Stimulated activated effector memory CD8-positive, alpha-beta T cell treated with anti-CD3 and anti-CD28 coated beads, Interleukin-12 subunit alpha, Interleukin-12 subunit beta, amount 100 ng/mL, for 72 hours (primary cell): ENCODE results near the gene FXYD1.

ENCODE experiments used
- ATAC-seq: fragments of 150-1000 bp; cut with Tn5 transposase; 2 replicates; pipeline ENCODE4 v1.10.0; 2021
- DNase-seq, 2 donors: peaks; one replicate each; pipeline ENCODE4 v3.0.0; 2021 to 2022; ENCODE audit warnings: low spot score in 2 of 2
- H3K27ac Mint-ChIP-seq: one replicate; pipeline ENCODE4 v1.8.0; 2022; ENCODE audit warnings: mild to moderate bottlenecking, mixed read lengths
- H3K36me3 Mint-ChIP-seq: one replicate; pipeline ENCODE4 v1.8.0; 2022; ENCODE audit warnings: mild to moderate bottlenecking, mixed read lengths
- H3K4me1 Mint-ChIP-seq: one replicate; pipeline ENCODE4 v1.8.0; 2022; ENCODE audit warnings: mixed read lengths
- H3K4me3 Mint-ChIP-seq: one replicate; pipeline ENCODE4 v1.8.0; 2022; ENCODE audit warnings: mild to moderate bottlenecking, mixed read lengths
- H3K9me3 Mint-ChIP-seq: one replicate; pipeline ENCODE4 v1.8.0; 2022; ENCODE audit warnings: mixed read lengths

FXYD1 gene

DNA sequence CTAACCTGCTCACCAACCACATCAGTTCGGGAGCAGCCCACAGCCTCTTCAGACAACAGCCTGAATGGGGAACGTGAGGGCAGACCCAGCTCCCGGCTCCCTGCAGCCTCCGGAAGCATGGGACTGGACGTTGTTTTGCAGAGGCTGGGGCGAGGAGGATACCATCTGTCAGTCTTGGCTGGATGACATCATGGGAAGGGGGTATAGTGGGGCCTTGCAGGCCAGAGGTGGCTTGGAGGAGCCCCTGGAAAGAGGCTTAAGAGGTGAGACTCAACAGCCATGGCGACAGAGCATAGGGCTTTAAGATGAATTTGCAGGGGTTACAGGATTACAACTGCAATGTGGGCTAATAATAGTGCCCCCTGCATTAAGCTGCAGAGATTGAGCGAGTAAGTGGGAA lies 21.5 kb upstream of the FXYD1 start:
- DNase-seq (no peak), ATAC-seq (no peak)
- Mint-ChIP-seq H3K27ac (no peak overlapping the region), H3K4me3 (no peak overlapping the region), H3K4me1 (peaks cover 8% of the 10 kb centered on the region), H3K36me3 (no peaks in the 10 kb centered on the region), H3K9me3 (no peaks in the 10 kb centered on the region)

DNA sequence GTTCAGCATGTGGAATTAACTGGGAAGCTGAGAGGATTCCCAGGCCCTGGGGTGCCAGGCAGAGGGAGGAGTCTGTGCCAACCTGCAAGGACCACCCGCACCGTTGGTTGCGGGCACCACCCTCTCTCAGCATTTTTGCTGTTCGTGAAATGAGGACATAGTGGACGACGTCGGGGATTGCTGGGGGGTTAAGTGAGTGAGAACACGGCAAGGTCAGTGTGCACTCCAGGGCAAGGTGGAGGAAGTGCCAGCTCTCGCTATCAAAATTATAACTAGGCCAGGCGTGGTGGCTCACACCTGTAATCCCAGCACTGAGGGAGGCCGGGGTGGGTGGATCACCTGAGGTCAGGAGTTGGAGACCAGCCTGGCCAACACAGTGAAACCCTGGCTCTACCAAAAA lies 20.8 kb upstream of the FXYD1 start:
- ATAC-seq = no peak
- no peak overlapping the region for H3K4me3 Mint-ChIP-seq
- no peaks in the 10 kb centered on the region for H3K9me3 Mint-ChIP-seq
- peaks cover 8% of the 10 kb centered on the region for H3K4me1 Mint-ChIP-seq
- no peak overlapping the region for H3K27ac Mint-ChIP-seq
- no peaks in the 10 kb centered on the region for H3K36me3 Mint-ChIP-seq
- DNase-seq = no peak

DNA sequence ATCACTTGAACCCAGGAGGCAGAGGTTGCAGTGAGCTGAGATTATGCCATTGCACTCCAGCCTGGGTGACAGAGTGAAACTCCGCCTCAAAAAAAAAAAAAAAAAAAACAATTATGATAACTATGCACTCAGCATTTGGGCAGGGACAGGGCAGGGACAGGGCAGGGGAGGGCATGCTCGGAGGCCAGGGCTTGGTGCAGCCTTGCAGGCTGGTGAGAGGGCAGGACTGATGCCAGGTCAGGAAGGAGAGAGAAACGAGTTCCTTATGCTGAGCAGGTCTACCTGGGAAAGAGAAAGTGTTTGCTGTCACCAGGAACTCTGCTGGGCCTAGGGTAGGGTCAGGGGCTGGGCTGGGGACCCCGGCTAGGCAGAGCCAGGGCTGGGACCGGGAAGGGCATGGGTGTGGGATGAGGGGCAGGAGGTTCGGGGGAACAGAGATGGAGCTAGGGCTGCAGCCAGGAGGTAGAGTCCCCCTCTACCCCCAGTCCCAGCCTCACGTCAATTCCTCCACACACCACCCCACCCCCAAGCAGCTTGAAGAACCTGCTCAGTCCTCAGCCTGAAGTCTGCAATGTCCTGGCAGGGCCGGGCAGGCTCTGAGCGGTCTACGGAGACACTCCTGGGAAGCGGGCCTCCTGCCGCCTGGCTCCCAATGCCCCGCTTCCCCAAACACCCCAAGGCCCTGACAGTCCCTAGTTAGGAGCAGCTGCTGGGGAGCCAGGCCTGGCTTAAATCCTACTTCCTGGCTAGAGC lies 20.2 kb upstream of the FXYD1 start:
- Mint-ChIP-seq H3K4me3 (no peak overlapping the region), H3K27ac (no peak overlapping the region), H3K4me1 (peaks cover 8% of the 10 kb centered on the region), H3K36me3 (no peaks in the 10 kb centered on the region), H3K9me3 (no peaks in the 10 kb centered on the region)
- ATAC-seq = no peak
- no peak for DNase-seq

DNA sequence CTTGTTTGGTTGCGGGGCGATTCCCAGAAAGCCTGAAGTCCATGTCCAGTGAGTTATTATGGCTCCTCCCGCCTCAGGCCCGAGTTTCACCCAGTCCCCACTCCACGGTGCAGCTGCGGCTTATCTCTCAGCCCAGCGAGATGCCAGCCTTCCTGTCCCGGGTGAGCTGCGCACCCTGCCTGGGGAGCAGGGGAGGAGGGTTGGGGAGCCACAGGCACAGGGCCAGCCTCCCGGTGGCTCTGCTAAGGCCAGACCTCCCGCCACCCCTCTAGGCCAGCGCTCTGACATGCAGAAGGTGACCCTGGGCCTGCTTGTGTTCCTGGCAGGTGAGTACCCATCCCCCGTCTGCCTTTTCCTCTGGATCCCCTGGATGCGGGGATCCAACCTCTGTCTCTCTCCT lies 19.5 kb upstream of the FXYD1 start:
- ATAC-seq = no peak
- H3K4me1 Mint-ChIP-seq = peaks cover 12% of the 10 kb centered on the region
- no peaks in the 10 kb centered on the region for H3K36me3 Mint-ChIP-seq
- H3K4me3 Mint-ChIP-seq = no peak overlapping the region
- no peaks in the 10 kb centered on the region for H3K9me3 Mint-ChIP-seq
- H3K27ac Mint-ChIP-seq = no peak overlapping the region
- no peak for DNase-seq

DNA sequence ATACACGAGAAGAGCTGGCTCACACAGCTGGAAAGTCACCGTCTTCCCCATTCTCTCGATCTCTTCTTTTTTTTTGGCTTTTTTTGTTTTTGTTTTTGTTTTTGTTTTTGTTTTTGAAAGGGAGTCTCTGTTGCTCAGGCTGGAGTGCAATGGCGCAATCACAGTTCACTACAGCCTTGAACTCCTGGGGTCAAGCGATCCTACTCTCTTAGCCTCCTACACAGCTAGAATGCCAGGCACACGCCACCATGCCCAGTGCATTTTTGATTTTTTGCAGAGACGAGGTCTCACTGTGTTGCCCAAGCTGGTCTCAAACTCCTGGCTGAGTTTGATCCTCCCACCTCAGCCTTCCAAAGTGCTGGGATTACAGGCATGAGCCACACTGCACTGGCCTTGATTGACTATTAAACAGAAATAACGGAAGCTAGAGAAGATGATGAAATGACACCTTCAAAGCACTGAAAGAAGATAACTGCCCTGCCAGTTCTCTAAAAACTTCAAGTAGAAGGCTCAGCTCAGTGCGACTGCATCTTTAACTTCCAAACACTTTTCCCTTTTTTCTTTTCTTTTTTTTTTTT lies 19.0 kb upstream of the FXYD1 start:
- Mint-ChIP-seq H3K9me3 (no peaks in the 10 kb centered on the region), H3K4me1 (peaks cover 14% of the 10 kb centered on the region), H3K36me3 (peaks cover 3% of the 10 kb centered on the region), H3K27ac (no peak overlapping the region), H3K4me3 (no peak overlapping the region)
- ATAC-seq = no peak
- DNase-seq = no peak

DNA sequence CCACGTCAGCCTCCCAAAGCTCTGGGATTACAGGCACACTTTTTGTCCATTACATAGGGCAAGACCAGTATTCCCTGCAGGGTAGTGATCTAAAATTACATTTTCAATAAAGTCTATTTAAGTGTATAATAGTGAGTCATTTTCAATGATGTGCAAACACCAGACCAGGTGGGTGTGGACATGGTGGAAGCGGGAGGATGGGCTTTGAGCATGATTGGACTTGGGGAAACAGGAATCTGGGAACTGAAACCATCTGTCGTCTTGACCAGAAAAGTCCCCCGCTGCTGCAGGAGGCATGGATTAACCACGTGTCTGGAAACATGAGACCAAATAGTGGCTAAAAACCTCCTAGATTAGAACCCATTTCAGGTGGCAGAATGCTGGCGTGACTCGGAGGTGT lies 18.1 kb upstream of the FXYD1 start:
- DNase-seq (no peak), ATAC-seq (no peak)
- peaks cover 12% of the 10 kb centered on the region for H3K4me1 Mint-ChIP-seq
- peaks cover 8% of the 10 kb centered on the region for H3K36me3 Mint-ChIP-seq
- no peak overlapping the region for H3K27ac Mint-ChIP-seq
- H3K9me3 Mint-ChIP-seq = no peaks in the 10 kb centered on the region
- no peak overlapping the region for H3K4me3 Mint-ChIP-seq

DNA sequence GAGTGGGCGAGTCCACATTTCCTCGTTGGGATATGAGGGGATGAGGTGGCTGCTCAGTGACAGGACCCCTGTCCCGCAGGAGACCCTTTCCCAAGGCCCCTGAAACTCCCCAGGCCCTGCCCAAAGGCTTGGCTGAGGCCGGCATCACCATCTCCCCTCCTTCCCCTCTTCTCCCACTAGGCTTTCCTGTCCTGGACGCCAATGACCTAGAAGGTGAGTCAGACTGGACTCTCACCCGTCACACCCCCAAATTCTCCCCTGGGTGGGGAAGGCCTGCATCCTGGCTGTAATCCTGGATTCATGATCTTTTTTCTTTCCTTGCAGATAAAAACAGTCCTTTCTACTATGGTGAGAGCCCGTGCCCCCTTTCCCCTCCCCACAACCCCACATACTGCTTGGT lies 17.7 kb upstream of the FXYD1 start:
- Mint-ChIP-seq H3K27ac (no peak overlapping the region), H3K4me1 (peaks cover 16% of the 10 kb centered on the region), H3K9me3 (no peaks in the 10 kb centered on the region), H3K4me3 (no peak overlapping the region), H3K36me3 (peaks cover 8% of the 10 kb centered on the region)
- ATAC-seq = no peak
- no peak for DNase-seq

DNA sequence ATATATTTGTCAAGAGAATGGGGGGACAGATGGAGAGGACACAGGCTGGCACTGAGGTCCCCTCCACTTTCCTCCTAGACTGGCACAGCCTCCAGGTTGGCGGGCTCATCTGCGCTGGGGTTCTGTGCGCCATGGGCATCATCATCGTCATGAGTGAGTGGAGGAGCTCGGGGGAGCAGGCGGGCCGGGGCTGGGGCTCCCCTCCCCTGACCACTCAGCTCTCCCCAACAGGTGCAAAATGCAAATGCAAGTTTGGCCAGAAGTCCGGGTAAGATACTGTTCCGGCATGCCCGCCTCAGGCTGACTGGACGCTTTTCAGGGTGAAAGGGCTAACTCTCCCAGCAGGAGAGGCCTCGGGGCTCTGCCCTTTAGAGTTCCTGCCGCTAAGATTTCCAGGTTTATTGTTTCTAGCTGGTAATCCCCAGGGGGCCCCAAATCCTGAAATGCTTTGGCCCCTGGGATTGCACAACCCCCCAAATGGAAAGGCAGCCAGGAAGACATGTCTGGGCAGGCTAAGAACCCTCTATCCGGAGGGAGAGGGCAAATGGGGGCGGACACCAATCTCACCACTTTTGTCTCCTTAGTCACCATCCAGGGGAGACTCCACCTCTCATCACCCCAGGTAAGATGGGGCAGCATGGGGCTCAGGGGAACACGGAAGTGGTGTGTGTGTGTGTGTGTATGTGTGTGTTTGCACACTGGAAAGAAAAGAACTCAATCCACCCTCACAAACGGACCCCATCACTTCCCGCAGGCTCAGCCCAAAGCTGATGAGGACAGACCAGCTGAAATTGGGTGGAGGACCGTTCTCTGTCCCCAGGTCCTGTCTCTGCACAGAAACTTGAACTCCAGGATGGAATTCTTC lies 15.7 kb upstream of the FXYD1 start:
- no peak for ATAC-seq
- H3K9me3 Mint-ChIP-seq = no peaks in the 10 kb centered on the region
- no peak overlapping the region for H3K4me3 Mint-ChIP-seq
- DNase-seq = no peak
- no peak overlapping the region for H3K27ac Mint-ChIP-seq
- H3K4me1 Mint-ChIP-seq = peaks cover 17% of the 10 kb centered on the region
- peaks cover 8% of the 10 kb centered on the region for H3K36me3 Mint-ChIP-seq

DNA sequence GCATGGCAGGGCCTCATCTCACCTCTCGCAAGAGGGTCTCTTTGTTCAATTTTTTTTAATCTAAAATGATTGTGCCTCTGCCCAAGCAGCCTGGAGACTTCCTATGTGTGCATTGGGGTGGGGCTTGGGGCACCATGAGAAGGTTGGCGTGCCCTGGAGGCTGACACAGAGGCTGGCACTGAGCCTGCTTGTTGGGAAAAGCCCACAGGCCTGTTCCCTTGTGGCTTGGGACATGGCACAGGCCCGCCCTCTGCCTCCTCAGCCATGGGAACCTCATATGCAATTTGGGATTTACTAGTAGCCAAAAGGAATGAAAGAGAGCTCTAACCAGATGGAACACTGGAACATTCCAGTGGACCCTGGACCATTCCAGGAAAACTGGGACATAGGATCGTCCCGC lies 15.1 kb upstream of the FXYD1 start:
- ATAC-seq = no peak
- no peak for DNase-seq
- peaks cover 8% of the 10 kb centered on the region for H3K36me3 Mint-ChIP-seq
- H3K4me3 Mint-ChIP-seq = peak overlapping the region; percentile 75
- H3K4me1 Mint-ChIP-seq = peaks cover 17% of the 10 kb centered on the region
- no peaks in the 10 kb centered on the region for H3K9me3 Mint-ChIP-seq
- no peak overlapping the region for H3K27ac Mint-ChIP-seq

DNA sequence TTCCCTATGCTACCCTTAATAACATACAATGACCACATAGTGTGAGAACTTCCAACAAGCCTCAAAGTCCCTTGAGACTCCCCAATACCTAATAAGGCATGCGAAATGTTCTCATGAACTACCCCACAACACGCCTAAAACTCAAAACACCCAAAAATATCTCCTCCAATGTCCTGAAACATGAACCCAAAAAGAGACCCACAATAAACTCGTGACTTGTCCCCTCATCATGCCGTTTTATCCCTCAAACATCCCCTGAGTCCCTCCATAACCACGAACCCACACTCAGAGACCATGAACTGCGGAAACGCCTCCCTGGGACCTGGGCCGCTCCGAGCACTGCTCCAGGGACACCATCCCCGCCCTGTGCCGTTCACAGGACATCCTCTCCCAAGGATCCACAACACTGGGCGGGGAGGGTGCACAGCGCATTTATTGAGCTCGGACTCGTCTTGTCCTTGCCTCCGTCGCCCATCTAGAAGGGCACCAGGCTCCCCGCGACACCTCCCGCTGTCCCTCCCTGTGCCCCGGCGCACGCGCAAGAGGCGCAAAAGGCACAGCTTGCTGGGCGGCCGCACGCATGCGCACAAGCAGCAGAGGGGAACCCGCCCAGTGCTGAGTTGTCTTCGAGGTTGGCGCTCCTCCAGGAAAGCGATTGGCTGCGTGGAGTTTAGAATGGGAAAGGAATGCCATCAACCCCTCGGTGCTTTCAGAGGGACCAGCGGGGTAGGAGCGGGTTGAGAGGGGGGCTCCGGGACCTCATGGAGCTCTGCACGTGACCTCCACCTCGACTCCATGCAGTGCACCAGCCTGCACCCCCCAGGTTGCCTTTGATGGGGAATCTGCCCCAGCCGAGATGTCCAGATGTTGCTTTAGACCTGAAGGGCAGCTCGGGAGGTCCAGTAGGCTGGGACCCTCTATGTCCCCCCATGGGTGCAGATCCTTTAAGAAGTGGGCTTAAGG lies 14.2 kb upstream of the FXYD1 start:
- H3K4me3 Mint-ChIP-seq = peak overlapping the region; percentile 75
- peak overlapping the region; percentile 90 for H3K27ac Mint-ChIP-seq
- peaks cover 8% of the 10 kb centered on the region for H3K36me3 Mint-ChIP-seq
- peaks cover 17% of the 10 kb centered on the region for H3K4me1 Mint-ChIP-seq
- peak; percentile 75 to 90 for DNase-seq
- no peaks in the 10 kb centered on the region for H3K9me3 Mint-ChIP-seq
- ATAC-seq = peak; percentile 92

DNA sequence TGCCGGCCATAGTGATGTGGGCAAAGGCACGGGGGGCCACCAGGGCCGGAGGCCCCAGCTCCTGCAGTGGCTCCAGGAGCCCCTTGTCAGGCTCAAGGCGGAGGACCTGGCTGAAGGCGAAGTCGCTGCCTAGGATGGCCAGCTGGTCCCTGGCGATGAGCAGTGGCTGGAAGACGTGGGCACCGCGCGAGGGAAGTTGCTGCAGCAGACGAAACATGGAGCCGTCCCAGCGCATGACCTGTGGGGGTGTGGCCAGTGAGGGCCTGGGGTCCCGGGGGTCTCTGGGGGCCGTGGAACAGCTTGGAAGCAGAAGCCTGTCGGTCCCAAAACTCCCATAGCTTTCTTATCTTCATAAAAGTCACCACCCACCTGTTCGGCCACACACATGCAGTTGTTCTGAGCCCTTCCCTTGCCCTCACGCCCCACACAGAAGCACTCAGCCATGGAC lies 13.3 kb upstream of the FXYD1 start:
- no peaks in the 10 kb centered on the region for H3K9me3 Mint-ChIP-seq
- H3K36me3 Mint-ChIP-seq = peaks cover 8% of the 10 kb centered on the region
- no peak overlapping the region for H3K4me3 Mint-ChIP-seq
- H3K4me1 Mint-ChIP-seq = peaks cover 17% of the 10 kb centered on the region
- ATAC-seq = no peak
- no peak for DNase-seq
- H3K27ac Mint-ChIP-seq = no peak overlapping the region

DNA sequence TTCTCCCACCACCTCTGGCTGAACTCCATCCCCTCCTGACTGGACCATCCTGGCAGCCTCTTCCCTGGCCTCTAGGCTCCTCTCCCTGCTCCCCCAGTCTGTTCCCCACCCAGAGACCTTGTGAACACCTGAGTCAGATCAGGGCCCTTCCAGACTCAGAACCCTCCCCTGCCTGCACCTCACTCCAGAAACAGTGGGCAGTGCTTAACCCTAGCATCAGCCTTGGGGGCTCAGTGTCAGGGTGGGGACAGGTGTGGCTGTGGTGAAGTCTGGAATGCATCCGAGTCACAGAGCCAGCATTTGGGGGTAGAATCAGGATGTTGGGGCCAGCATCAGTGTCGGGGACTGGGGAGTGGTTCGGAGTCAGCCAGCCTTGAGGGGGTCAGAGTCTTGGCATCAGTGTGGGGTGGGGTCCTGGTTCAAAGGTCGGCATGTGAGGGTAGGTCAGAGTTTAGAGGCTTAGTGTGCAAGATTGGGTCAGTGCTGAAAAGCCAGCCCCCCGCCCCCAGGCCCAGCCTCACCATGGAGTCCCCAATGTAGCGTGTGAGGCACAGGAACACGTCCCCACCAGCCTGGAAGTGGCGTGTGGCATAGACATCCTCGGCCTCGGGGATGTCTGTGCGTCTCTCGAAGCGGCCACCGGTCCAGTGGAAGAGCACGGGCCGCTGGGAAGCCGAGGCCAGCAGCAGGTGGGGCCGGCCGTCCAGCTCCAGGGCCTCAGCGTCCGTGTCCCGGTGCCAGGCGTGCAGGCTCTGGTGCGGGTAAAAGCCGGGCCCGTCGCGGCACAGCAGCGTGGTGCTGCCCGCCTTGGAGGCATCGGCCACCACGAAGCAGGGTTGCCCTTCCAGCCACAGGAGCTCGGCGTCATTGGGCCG lies 12.6 kb upstream of the FXYD1 start:
- no peak overlapping the region for H3K4me3 Mint-ChIP-seq
- peaks cover 17% of the 10 kb centered on the region for H3K4me1 Mint-ChIP-seq
- H3K27ac Mint-ChIP-seq = no peak overlapping the region
- no peaks in the 10 kb centered on the region for H3K9me3 Mint-ChIP-seq
- no peak for ATAC-seq
- DNase-seq = no peak
- peaks cover 8% of the 10 kb centered on the region for H3K36me3 Mint-ChIP-seq

DNA sequence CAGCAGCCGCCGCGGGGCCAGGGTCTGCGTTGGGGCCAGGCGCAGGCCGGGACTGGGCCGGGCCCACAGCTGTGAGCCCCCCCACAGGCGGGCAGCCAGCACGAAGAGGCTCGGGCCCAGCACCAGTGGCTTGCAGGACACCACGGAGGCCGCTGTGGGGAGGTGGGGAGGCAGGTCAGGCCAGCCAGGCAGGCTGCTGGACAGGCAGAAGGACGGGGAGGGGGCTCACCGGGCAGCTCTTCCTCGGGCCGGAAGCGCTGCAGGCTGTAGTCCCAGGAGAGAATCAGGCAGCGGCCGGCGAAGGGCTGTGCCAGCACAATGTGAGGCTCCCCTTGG lies 12.0 kb upstream of the FXYD1 start:
- H3K4me3 Mint-ChIP-seq = no peak overlapping the region
- peaks cover 17% of the 10 kb centered on the region for H3K4me1 Mint-ChIP-seq
- no peaks in the 10 kb centered on the region for H3K9me3 Mint-ChIP-seq
- no peak for ATAC-seq
- H3K27ac Mint-ChIP-seq = no peak overlapping the region
- peaks cover 8% of the 10 kb centered on the region for H3K36me3 Mint-ChIP-seq
- no peak for DNase-seq

DNA sequence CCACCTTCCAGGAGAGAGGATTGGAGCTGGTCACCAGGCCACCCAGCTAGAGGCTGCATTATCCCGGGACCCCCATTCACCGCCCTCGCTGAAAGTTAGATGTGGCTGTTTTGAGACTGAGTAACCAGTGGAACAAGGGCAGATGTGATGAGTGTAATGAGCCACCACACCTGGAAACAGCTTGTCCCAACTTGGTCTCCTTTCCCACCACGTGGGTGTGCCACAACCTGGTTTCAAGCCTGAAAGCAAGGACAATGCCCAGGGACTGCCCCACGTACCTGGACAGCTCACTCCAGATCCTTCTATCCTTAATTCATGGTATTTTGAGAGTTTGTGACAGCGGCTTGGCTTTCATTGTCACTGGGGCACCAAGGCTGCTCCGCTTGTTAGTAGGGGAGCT lies 10.8 kb upstream of the FXYD1 start:
- no peak overlapping the region for H3K4me3 Mint-ChIP-seq
- peaks cover 3% of the 10 kb centered on the region for H3K9me3 Mint-ChIP-seq
- no peak for ATAC-seq
- peaks cover 17% of the 10 kb centered on the region for H3K4me1 Mint-ChIP-seq
- H3K36me3 Mint-ChIP-seq = peaks cover 8% of the 10 kb centered on the region
- DNase-seq = no peak
- H3K27ac Mint-ChIP-seq = no peak overlapping the region
